Upper lobe of left lung (tissue), 6 donors: ENCODE measurements around the gene GABRB3. TPM values are rescaled to one million over a fixed set of nuclear protein-coding genes. Genes with fewer than 3 reads are reported as not detected.

Experiments used
- ATAC-seq, 2 donors: fragments of 200-7000 bp; cut with Tn5 transposase; one replicate each; pipeline ENCODE4 v1.9.1; 2022; ENCODE audit warnings: mild to moderate bottlenecking in 2 of 2, moderate library complexity in 2 of 2; ENCODE audit not compliant: low FRiP score in 2 of 2
- DNase-seq, 2 donors: peaks; one replicate each; pipeline ENCODE4 v3.0.0-alpha.2; 2019 to 2020
- H3K27ac ChIP-seq, 4 donors: fragments of 200-600 bp; sonication (generic); one replicate each; pipeline ENCODE4 v1.5.1; 2016 to 2019
- H3K27me3 ChIP-seq, 4 donors: fragments of 200-600 bp; sonication (generic); one replicate each; pipeline ENCODE4 v1.5.1; 2017 to 2019
- H3K36me3 ChIP-seq, 4 donors: fragments of 200-600 bp; sonication (generic); one replicate each; pipeline ENCODE4 v1.5.1; 2016 to 2019
- H3K4me1 ChIP-seq, 4 donors: fragments of 200-600 bp; sonication (generic); one replicate each; pipeline ENCODE4 v1.5.1; 2018 to 2019
- H3K4me3 ChIP-seq, 4 donors: fragments of 200-600 bp; sonication (generic); one replicate each; pipeline ENCODE4 v1.5.1; 2017 to 2019; ENCODE audit warnings: mild to moderate bottlenecking in 2 of 4, moderate library complexity in 1 of 4
- H3K9me3 ChIP-seq, 4 donors: fragments of 200-600 bp; sonication (generic); one replicate each; pipeline ENCODE4 v1.5.1; 2018 to 2019
- CTCF ChIP-seq, 6 experiments: fragments of 450-650 bp in 4 of 6; fragments of 200-600 bp in 2 of 6; sonication (generic) in 2 of 6; IDR thresholded peaks; one replicate each; pipeline ENCODE4 v1.5.1; 2016 to 2019; ENCODE audit warnings: antibody characterized with exemption in 6 of 6
- EP300 ChIP-seq, 4 donors: sonication (generic); formaldehyde crosslinking; IDR thresholded peaks; one replicate each; pipeline ENCODE4 v1.5.1; 2017; ENCODE audit warnings: antibody characterized with exemption in 4 of 4, control low read depth in 2 of 4
- POLR2A ChIP-seq, 4 donors: fragments of 450-650 bp; IDR thresholded peaks; one replicate each; pipeline ENCODE4 v1.5.1; 2016 to 2017; ENCODE audit warnings: antibody characterized with exemption in 4 of 4, mild to moderate bottlenecking in 2 of 4
- POLR2AphosphoS5 ChIP-seq, 2 donors: sonication (generic); formaldehyde crosslinking; IDR thresholded peaks; one replicate each; pipeline ENCODE4 v1.5.1; 2017; ENCODE audit warnings: antibody characterized with exemption in 2 of 2
- WGBS, 2 donors: methylation state at CpG; one replicate each; pipeline ENCODE4 v1.1.5; 2017 to 2018; 5-methylcytosine and 5-hydroxymethylcytosine counted together
- total RNA-seq, 6 donors: library from RNA; depleted of rRNA in 4 of 6; stranded (reverse); fragments of >200 nt in 4 of 6; gene quantifications; one replicate each; pipeline versions ENCODE4 v1.1.0 to v1.2.1, GENCODE V29; 2016 to 2021
- donor health status: DM: no; HTN: no; CAD: no; lungs with moderate emphysema.
- donor health status: DM: no; HTN: yes; CAD: no; lungs with severe emphysema.

The GABRB3 gene
- total RNA-seq, 6 donors from 2014 or later: 1.5 to 6.6 (median 3.7) TPM

GRCh38 chr15:26759986-26760385 lies 12.9 kb downstream of the GABRB3 start:
- H3K4me1 ChIP-seq: no peaks in the 10 kb centered on the region
- ATAC-seq (no peak), DNase-seq (no peak)
- H3K4me3 ChIP-seq: no peak overlapping the region
- no peaks in the 10 kb centered on the region for H3K27me3 ChIP-seq
- H3K27ac ChIP-seq: no peak overlapping the region
- TF ChIP-seq POLR2AphosphoS5 (IDR thresholded peaks at IDR 0.05) (no peak), POLR2A (IDR thresholded peaks at IDR 0.05) (no peak), EP300 (IDR thresholded peaks at IDR 0.05) (no peak), CTCF (IDR thresholded peaks at IDR 0.05) (no peak)
- H3K36me3 ChIP-seq: no peaks in the 10 kb centered on the region
- 55 to 62% methylated on average over 5 of the region's 5 CpGs for WGBS, 2 donors
- H3K9me3 ChIP-seq: no peaks in the 10 kb centered on the region

- H3K27me3 ChIP-seq: no peaks in the 10 kb centered on the region
- no peak for ATAC-seq
- H3K4me3 ChIP-seq: no peak overlapping the region
- H3K27ac ChIP-seq: no peak overlapping the region
- TF ChIP-seq POLR2A (IDR thresholded peaks at IDR 0.05) (no peak), CTCF (IDR thresholded peaks at IDR 0.05) (no peak), EP300 (IDR thresholded peaks at IDR 0.05) (no peak), POLR2AphosphoS5 (IDR thresholded peaks at IDR 0.05) (no peak)
- 43 to 56% methylated on average over 4 of the region's 4 CpGs for WGBS, 2 donors
- DNase-seq: no peak
- no peaks in the 10 kb centered on the region for H3K9me3 ChIP-seq
- no peaks in the 10 kb centered on the region for H3K4me1 ChIP-seq
- no peaks in the 10 kb centered on the region for H3K36me3 ChIP-seq
Observed at GRCh38 chr15:26758079-26758478, 14.8 kb downstream of the GABRB3 start.

- Histone ChIP-seq H3K27me3 (no peaks in the 10 kb centered on the region), H3K36me3 (no peaks in the 10 kb centered on the region), H3K4me3 (no peak overlapping the region), H3K9me3 (no peaks in the 10 kb centered on the region), H3K4me1 (no peaks in the 10 kb centered on the region), H3K27ac (no peak overlapping the region)
- 61 to 67% methylated on average over 8 of the region's 8 CpGs for WGBS, 2 donors
- no peak for TF ChIP-seq CTCF (IDR thresholded peaks at IDR 0.05)
- TF ChIP-seq EP300 (IDR thresholded peaks at IDR 0.05): no peak
- TF ChIP-seq POLR2AphosphoS5 (IDR thresholded peaks at IDR 0.05): no peak
- no peak for TF ChIP-seq POLR2A (IDR thresholded peaks at IDR 0.05)
- ATAC-seq (no peak), DNase-seq (no peak)
Observed at GRCh38 chr15:26757141-26757540, 15.7 kb downstream of the GABRB3 start.

GRCh38 chr15:26744894-26745293 lies 28.0 kb downstream of the GABRB3 start:
- Histone ChIP-seq H3K27me3 (no peaks in the 10 kb centered on the region), H3K27ac (no peak overlapping the region), H3K9me3 (no peaks in the 10 kb centered on the region), H3K4me3 (no peak overlapping the region), H3K4me1 (no peaks in the 10 kb centered on the region), H3K36me3 (no peaks in the 10 kb centered on the region)
- ATAC-seq: no peak
- TF ChIP-seq CTCF (IDR thresholded peaks at IDR 0.05) (no peak), EP300 (IDR thresholded peaks at IDR 0.05) (no peak), POLR2AphosphoS5 (IDR thresholded peaks at IDR 0.05) (no peak), POLR2A (IDR thresholded peaks at IDR 0.05) (no peak)
- no peak for DNase-seq
- WGBS, 2 donors: 65 to 69% methylated on average over 7 of the region's 7 CpGs

GRCh38 chr15:26739791-26740190 lies 33.1 kb downstream of the GABRB3 start:
- ATAC-seq (no peak), DNase-seq (no peak)
- H3K36me3 ChIP-seq: no peaks in the 10 kb centered on the region
- TF ChIP-seq EP300 (IDR thresholded peaks at IDR 0.05) (no peak), CTCF (IDR thresholded peaks at IDR 0.05) (no peak), POLR2A (IDR thresholded peaks at IDR 0.05) (no peak), POLR2AphosphoS5 (IDR thresholded peaks at IDR 0.05) (no peak)
- H3K27me3 ChIP-seq: no peaks in the 10 kb centered on the region
- H3K27ac ChIP-seq: no peak overlapping the region
- no peak overlapping the region for H3K4me3 ChIP-seq
- H3K9me3 ChIP-seq: no peaks in the 10 kb centered on the region
- 25 to 39% methylated on average over 7 of the region's 7 CpGs for WGBS, 2 donors
- H3K4me1 ChIP-seq: no peaks in the 10 kb centered on the region
